GM21723 (cell line): ENCODE data around the gene AKR7A3.
"Not testable (repeated sequence)": the region's sequence is repeated elsewhere in the genome, so short reads cannot be mapped to it uniquely, and the experiment has no call there.

Source experiments
- ATAC-seq: cut with Tn5 transposase; IDR thresholded peaks from one replicate; pipeline ENCODE4 v1.9.1; 2021; ENCODE audit warnings: mild to moderate bottlenecking, moderate library complexity; ENCODE audit not compliant: unreplicated experiment

AKR7A3 gene

GRCh38 chr1:19257178-19257914, 31.2 kb downstream of the AKR7A3 start:
- no peak for ATAC-seq

GRCh38 chr1:19256301-19256700, 32.3 kb downstream of the AKR7A3 start:
- ATAC-seq: not testable (repeated sequence)

- ATAC-seq: no peak
Observed at GRCh38 chr1:19255288-19255687, 33.3 kb downstream of the AKR7A3 start.

- no peak for ATAC-seq
Observed at GRCh38 chr1:19254416-19254815, 34.2 kb downstream of the AKR7A3 start.

GRCh38 chr1:19251305-19252196, 37.0 kb downstream of the AKR7A3 start, which contains the start of the genes EMC1 and MRTO4:
Gene EMC1 (minus strand): TSS chr1:19251524. CDS start chr1:19251509, 15 bp downstream.
Gene MRTO4 (plus strand): TSS chr1:19251805. CDS start chr1:19251836, 31 bp downstream.
- peak; percentile 77 for ATAC-seq

- no peak for ATAC-seq
Observed at GRCh38 chr1:19250629-19251304, 37.8 kb downstream of the AKR7A3 start.

- no peak for ATAC-seq
Observed at GRCh38 chr1:19240673-19241538, 47.7 kb downstream of the AKR7A3 start.

GRCh38 chr1:19239876-19240275, 48.7 kb downstream of the AKR7A3 start:
- no peak for ATAC-seq

- ATAC-seq: no peak
Observed at GRCh38 chr1:19234224-19234623, 54.3 kb downstream of the AKR7A3 start.
